ENCODE measurements around the gene GPR15.

The GPR15 gene

DNA sequence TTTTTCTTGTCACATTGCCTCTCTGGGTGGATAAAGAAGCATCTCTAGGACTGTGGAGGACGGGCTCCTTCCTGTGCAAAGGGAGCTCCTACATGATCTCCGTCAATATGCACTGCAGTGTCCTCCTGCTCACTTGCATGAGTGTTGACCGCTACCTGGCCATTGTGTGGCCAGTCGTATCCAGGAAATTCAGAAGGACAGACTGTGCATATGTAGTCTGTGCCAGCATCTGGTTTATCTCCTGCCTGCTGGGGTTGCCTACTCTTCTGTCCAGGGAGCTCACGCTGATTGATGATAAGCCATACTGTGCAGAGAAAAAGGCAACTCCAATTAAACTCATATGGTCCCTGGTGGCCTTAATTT is 478 bp downstream of the GPR15 start:
- DNase-seq = no peak

DNA sequence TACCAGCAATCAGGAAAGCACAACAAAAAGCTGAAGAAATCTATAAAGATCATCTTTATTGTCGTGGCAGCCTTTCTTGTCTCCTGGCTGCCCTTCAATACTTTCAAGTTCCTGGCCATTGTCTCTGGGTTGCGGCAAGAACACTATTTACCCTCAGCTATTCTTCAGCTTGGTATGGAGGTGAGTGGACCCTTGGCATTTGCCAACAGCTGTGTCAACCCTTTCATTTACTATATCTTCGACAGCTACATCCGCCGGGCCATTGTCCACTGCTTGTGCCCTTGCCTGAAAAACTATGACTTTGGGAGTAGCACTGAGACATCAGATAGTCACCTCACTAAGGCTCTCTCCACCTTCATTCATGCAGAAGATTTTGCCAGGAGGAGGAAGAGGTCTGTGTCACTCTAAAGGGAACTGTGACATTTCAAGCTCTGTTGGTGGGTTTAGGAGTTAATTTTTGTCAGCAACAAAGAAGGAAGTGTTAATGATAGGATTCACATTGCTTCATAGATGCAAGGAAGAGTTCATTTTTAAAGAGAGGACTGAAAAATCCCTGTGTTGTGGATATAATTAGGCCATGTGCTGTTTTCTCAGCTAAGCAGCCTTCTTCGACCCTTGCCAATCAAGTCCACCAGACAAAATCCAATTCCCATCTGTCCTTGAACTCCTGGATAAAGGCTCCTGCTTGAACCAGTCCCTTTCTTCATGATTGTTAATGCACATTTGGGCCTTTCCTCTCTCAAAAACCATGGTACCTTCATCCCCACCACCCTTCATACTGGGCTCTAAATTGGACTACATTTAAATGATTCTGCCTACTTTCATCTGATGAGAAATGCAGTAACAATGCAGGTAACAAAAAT is 1.2 kb downstream of the GPR15 start:
- DNase-seq = peak; percentile 22 to 39

DNA sequence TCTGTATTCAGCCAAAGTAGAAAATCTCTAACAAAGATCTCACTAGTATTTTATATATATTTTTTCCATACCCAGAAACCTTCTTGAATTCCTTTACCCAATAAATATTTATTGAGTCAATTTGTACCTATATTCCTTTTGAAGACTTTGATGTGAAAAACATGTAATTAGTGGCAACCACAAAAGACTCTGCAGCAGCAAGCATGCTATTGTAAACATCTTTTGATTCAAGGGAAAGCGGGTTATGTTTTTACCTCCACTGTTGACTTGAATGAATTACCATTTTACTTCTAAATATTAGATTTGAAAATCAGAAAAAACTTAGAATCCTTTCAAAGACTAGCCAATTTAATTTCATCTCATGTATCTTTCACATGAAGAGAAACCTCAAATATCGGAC is 2.4 kb downstream of the GPR15 start:
- DNase-seq = no peak

DNA sequence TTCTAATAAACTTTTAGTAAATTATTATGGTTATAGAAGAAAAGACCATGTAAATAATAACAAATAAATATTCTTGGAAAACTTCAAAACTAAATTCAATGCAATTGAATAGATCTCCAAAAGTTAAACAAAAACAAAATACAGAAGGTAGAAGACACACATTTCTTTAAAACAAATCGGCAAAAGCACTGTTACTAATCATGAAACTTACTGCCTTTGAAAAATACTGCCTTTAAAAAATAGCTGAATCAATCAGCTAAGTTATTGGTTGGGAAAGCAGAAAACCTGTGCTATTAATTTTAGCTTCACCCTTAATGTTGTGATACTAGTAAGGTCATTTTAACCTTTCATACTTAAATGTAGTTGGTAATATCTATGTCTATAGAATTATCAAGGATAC is 3.0 kb downstream of the GPR15 start:
- no peak for DNase-seq

DNA sequence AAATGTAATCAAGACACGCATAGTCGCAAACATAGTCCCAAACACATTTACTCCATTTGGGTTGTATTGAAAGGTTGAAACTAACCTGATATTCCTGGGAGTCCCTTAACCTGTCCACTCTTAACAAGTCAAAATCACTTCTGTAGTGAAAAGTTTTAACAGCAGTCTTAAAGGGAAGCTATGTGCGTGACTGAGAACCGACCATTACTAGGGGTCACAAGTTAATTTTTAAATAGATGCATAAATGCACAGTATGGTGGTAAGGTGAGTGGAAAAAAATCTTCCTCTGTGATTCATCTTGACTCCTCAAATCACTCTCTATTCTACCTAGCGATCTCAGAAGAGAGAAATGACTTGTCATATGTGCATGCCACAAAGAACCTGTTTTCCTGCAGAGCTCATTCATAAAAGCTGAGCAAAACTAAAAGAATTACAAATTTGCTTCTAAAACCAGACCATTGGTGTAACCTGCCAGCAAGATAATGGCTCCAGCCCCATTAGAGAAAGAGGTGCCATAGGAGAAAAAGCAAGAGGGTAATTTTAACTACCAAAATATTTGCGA is 4.8 kb downstream of the GPR15 start:
- no peak for DNase-seq

DNA sequence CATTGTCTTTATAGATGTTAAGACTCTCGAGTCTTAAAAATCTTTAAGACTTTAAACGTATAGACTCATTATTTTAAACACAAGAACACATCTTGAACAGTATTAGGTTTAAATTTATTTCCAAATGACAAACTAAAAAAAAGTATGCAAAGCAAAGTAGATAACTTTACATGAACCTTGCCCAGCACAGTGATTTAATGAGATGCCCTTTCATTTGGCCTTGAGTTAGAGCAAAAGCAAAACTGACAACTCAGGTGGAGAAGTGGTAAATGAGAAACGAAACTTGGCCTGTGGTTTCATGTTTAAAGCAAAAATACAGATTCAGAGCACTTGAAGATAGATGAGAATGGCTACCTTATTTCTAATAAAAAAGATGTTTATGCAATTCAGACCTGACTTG is 8.6 kb downstream of the GPR15 start:
- no peak for DNase-seq

DNA sequence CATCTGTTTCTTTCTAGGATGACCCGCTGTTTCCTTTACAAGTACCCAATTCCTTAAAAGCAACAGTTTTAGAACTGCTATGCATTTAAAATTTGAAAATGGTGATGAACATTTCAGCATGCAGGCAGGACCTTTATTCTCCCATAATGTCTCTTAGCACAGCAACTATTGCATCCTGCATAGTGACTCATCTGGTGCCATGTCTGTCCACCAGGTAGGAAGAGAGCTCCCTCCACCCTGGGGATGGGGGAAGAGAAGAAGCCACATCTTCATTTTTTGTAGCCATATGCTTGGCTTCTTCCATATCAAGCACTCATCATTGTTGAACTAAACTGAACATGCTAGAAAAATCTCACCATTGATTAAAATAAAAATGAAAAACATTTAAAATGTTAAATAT is 9.9 kb downstream of the GPR15 start:
- DNase-seq = no peak

DNA sequence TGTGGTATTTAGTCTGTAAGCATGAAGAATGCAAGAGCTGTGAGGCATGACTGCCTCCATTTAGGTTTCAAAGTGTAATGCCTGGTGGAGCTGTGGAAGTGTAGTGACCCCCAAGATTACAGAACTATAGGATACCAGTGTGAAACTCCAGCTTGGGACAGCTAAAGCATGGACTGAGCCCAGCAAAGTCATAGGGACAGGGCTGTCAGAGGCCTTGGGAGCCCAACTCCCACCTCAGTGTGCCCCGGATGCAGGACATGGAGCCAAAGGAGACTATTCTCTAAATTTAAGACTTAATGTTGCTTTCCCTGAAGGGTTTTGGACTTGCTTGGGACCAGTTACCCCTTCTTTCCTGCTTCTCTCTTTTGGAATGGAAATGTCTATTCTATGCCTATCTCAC is 10.8 kb downstream of the GPR15 start:
- DNase-seq = no peak

DNA sequence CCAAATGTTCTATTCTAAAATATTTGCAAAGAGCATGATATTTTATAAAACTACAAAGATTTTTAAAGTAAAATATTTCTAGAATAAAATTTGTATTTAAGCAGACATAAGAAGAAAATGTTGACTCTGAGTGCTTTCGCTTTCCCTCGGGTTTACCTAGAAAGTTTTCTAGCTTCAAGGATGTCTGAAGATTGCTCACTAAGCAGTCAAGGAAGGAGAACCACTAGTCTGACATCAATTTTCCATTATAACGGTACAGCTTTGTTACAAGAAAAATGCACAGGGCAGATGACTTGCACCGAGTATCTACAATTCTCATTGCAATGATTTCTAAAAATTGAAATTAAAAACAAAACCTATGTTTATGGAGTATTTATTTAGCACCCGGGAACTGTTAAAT is 14.2 kb downstream of the GPR15 start:
- DNase-seq = peak in 1 of 2 experiments; percentile 18

DNA sequence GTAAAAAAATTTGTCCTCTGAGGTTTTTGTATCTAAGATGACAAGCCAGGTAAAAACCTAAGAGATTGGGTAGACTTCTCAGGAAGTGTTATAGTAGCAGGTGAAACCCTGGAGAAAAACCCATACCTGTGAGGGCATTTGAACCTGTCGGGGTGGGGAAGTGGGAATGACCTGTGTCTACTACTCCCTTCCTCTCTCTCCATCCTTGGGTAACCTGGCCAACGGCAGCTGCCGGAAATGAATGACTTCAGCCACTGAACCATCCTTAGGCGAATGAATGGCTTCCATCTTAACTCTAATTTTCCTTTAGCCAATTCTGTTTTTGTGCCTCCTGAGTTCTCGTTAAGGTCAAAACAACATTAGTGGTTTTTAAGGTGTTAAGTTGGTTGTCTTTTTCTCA is 16.8 kb downstream of the GPR15 start:
- DNase-seq = no peak

DNA sequence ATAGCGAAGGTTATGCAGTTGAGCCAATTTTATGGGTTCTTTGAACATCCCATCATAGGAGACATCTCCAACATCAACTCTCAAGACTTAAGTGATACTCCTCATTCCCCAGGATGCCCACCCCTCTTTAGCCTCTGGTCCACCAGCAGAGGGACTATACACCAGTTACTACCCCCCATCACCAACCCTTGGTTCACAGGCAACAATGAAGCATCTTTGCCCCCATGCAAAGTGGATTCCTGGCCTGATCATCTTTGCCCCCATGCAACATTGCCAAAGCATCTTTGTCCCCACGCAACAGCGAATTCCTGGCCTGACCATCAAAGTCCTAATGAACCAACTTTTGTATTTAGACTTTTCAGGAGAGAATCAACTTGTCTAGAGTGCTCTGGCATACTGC is 19.1 kb downstream of the GPR15 start:
- no peak for DNase-seq

DNA sequence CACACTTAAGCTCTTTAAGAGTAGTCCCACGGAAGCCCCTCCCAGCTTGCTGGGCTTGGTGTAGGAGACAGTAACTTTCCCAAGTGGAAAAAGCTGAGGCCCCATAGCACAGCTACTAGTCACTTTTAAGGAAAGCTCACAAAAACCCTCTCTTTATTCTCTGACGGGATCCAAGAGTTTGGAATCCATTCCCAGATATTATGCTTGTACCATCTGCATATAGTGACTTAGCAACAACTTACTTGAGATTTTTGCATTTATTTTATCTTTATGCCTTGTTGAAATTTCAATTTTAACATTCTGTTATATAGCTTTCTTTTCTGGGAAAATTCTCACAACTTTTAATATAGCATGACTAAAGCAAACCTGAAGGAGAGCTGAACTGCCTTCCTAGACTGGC is 19.5 kb downstream of the GPR15 start:
- no peak for DNase-seq

DNA sequence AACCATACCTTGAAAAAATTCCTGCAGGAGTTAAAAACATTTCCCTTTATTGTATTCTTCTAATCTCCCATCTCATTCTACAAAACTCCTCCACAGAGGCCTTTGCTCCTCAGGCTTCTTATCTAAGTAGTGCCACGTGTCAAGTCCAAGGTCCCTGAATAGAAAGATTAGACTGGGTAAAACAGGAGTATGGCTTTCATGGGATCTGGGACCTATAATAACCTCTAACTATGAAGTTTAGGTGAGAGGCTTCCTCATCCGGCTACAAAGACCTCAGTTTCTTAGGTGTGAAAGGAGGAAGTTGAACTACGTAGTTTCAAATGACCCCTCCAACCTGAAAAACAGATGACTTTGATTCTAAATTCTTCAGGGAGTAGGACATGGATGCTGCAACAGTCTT is 20.0 kb downstream of the GPR15 start:
- no peak for DNase-seq

DNA sequence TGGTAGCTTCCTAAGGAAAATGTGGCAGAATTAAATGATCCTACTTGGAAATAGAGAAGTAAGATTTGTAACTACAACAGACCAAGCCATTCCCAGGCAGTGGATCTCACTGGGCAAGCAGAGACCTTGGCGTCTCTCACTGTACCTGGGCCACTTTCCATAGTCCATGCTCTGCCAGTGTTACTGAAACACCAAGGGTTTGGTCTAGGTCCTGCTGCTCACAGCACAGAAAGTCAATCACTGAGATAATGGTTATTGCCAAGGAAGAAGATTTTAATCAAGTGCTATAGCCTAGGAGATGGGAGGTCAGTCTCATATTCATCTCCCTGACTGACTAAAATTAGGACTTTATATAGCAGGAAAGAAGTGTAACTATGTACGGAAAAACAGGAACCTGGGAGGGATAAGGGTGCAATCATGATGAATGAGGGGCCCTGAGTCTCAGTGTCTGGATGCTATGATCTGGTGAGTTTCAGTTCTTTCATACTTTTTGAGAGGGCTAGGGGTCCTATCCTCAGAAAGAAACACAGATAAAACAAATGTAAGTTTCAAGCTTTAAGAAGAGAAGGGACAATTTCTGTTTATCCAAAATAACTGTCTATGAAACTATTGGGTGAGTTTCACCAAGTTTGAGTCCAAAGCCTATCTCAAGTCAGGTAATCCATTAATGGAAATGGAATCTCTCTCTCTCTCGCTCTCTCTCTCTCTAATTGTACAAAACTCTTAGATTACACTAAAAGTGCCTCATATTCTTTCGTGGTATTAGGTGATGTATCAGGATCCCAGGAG is 20.6 kb downstream of the GPR15 start:
- DNase-seq = no peak

DNA sequence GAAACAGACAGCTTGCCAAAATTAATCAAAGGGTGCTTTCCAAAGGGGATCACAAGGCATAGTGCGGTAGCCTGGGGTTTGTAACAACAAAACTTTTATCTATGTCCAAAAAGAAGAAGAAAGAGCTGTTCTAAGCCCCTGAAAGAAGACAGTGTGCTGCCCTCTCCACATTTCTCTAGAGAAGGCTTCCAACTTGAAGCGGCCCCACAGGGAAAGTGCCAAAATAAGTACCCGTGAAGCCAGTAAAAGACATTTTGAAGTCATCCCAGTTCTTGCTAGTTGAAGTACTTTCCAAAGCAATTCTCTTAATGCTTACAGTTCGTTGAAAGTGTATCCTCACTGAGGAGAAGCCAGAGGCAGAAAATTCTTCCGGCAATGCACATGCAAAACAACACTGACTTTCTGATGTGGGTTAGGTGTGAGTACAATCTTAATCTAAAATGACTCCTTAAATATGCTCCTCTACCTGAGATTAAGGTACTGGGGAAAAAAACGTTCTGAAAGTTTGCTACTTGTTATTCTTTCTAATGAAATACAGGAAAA is 21.3 kb downstream of the GPR15 start:
- DNase-seq = no peak

DNA sequence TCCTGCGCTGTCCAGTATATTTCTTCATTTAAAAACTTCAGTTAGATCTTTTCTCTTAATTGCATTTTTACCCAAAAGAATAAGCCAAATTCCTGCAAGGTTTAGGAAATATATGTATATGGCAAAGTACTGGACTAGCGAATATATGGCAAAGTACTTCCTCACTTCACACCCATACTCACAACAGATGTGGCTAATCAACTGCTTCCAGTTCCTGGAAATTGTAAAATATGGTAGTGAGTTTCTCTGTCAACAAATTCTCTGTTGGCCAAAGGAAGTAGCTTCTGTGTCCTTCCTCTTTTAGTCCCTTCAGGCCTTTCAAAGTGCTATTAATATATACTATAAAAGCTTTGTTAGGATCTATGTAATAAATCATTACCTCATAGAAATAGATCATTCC is 22.0 kb downstream of the GPR15 start:
- peak; percentile 97 to 98 for DNase-seq

DNA sequence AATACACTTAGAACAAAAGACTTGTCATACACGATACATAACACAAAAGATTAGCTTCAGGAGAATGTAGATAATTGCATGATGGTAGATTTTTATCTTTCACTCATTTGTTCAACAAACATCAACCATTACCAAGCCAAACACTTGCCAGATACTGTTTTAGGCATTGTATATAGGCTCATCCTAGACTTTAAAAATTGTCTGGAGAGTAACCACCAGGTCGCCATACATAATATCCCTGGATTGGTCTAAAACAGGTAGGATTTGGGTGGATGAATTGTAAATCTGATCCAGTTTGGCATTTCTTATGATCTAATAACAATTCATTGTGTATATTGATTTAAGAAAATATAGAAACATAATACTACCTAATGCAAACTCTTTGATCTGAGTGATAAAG is 22.8 kb downstream of the GPR15 start:
- DNase-seq = no peak

DNA sequence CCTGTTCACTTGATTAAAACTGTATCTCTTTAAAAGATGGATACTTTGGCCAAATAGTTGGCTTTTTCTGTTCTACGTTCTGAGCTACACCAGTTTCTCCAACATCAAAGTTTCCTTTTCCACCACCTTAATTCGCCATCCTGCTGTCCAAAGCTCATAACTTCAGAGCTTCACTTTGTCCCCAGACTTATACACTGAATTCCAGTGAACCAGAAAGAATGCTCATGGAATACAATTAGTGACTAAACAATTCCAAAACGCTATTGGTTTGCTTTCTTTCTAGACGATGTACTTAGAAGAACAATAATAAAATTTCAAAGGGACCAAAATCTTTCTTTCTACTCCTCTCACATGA is 23.2 kb downstream of the GPR15 start:
- no peak for DNase-seq

DNA sequence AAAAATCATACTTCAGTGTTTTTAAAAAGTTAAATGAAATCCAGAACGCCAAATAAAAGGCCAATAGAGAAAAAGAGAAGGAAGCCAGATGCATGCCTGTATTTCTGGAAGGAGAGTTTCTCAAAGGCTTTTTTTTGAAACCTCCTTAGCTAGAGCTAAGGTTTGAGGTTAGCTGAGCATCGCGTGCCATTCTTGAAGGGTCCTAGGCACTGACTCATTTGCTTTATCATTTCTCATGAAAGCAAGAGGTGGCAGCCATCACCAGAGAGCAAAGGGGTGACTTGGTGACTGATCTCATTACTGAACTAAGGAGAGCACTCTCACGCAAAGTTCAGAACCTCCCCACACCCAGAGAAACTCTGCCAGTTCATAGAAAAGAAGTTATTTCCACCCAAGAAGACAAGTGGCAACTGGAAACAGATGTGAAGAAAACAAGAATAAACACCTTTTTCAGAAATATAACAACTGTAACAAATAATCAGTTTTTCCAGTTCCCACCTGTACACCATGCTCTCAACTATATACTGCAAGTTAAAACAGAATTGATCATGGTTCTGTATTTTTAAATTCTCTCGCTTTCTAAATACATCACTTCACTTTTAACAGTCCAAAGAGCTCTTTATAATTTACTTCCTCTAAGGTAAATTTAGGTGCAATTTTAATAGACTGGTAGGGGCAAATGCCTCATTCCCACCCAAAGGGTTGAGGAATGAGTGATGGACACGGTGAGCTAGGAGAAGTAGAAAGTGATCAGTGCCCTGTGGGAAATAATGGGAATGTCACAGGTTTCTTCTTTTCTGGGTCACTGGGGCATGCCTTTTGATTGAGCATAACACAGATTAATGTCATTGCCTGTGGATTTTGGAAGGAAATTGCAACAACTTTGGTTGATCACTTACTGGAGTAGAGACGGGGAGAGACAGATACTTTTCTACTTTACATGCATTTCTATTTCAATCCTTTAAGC is 24.7 kb downstream of the GPR15 start:
- peak; percentile 55 to 67 for DNase-seq

DNA sequence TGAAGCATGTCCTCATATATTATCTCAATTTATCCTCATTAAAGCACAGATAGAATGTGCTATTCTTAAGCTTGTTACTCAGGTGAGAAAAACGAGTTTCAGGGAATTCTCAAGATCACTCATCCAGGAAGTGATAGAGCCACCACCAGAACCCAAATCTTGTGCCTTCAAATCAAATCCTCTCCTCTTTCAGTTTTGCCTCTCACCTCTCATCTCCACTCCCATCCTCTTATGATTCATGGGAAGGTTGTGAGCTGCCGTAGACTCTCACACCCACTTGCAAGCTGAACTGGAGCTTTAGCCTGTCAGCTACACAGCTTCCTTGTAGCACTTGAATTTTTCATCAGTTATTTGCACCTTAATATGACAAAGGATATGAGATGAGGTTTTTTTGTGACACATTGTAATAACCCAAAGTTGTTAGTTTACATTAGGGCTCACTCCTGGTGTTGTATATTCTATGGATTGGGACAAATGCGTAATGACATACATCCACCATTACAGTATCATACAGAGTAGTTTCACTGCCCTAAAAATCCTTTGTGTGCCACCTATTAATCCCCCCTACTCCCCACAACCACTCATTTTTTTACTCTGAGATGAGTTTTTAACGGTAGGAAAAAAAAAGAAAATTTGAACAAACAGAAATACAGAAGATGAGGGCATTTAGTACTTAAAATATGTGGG is 25.7 kb downstream of the GPR15 start:
- DNase-seq = no peak

DNA sequence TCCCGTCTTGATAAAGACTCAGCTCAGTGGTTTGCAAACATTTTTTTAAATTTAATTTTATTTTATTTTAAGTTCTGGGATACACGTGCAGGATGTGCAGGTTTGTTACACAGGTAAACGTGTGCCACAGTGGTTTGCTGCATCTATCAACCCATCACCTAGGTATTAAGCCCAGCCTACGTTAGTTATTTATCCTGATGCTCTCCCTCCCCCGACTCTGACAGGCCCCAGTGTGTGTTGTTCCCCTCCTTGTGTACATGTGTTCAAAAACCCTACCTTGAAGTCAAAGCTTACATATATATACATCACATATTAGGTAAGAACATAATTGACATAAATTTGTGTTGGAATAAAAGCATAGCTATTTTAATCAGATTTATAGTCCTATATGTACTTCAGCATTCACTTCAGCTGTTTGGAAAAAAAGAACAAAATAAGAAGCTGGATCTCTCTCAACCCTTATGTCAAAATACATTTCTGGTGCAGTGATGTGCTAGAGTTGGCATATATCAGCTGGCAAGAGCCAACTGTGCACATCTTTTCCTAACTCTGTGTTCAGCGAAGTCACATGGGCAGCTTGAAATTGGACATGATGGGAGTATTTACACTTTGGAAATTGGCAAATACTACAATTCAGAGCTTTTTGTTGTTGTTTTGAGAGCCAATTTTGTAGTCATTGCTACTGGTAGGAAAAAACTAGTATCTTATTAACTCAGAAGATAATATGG is 26.5 kb downstream of the GPR15 start:
- no peak for DNase-seq
